ENCODE measurements around the gene SSBP3.

GRCh38 chr1:54296666-54297065 lies 109.5 kb downstream of the SSBP3 start:
- TF ChIP-seq POLR2A (IDR thresholded peaks at IDR 0.05) (no peak), EP300 (IDR thresholded peaks at IDR 0.05; ENCODE audit: low read depth) (no peak), CTCF (IDR thresholded peaks at IDR 0.05) (no peak), POLR2AphosphoS5 (IDR thresholded peaks at IDR 0.05) (no peak)
